GM12878 (cell line): ENCODE measurements around the gene MAML3. TPM values are rescaled to one million over a fixed set of nuclear protein-coding genes. Genes with fewer than 3 reads are reported as not detected.

ENCODE experiments used
- ATAC-seq: fragments of 200-7000 bp; cut with Tn5 transposase; 3 replicates; pipeline ENCODE4 v1.9.1; 2020; ENCODE audit warnings: mild to moderate bottlenecking, moderate library complexity
- BruUV-seq: library from RNA; stranded (reverse); fragments of 400-500 nt; replicated peaks from 2 replicates; lab custom pipeline; 2021; lab: Mats Ljungman, UMichigan
- CTCF ChIA-PET: fragments of 300-600 bp; sonication (Branson Sonifier 250); formaldehyde crosslinking; extraction: SDS; loops from one replicate; lab custom pipeline; 2021; ENCODE audit warnings: inconsistent platforms; lab: Yijun Ruan, JAX
- POLR2A ChIA-PET: fragments of 350-600 bp; formaldehyde crosslinking; extraction: SDS; loops from one replicate; lab custom pipeline; 2021; ENCODE audit warnings: inconsistent platforms; lab: Charles Lee
- RAD21 ChIA-PET: fragments of 300-600 bp; sonication (Branson Sonifier 250); formaldehyde crosslinking; loops from one replicate; lab custom pipeline; 2023; ENCODE audit warnings: antibody characterized with exemption; ENCODE audit not compliant: unreplicated experiment; lab: Charles Lee
- SMC1A ChIA-PET: fragments of 300-600 bp; sonication (Branson Sonifier 250); formaldehyde crosslinking; loops from one replicate; lab custom pipeline; 2023; ENCODE audit not compliant: unreplicated experiment, uncharacterized antibody; lab: Charles Lee
- DNase-seq: peaks from one replicate; pipeline ENCODE4 v3.0.0-alpha.2; 2011; ENCODE audit warnings: low read depth, low spot score
- FAIRE-seq: peaks from 3 replicates; lab custom pipeline; 2011; peaks lifted over from hg19 to GRCh38; lab: Jason Lieb, UNC
- H2AFZ ChIP-seq: 2 replicates; pipeline ENCODE4 v1.6.0; 2011; ENCODE audit warnings: low read depth, low read length, control low read depth; ENCODE audit not compliant: control insufficient read depth
- H3K27ac ChIP-seq: 2 replicates; pipeline ENCODE4 v1.5.1; 2011; ENCODE audit warnings: control low read depth; ENCODE audit not compliant: control insufficient read depth, insufficient read depth
- H3K27me3 ChIP-seq, 2 experiments: replicated peaks in 1 of 2; 2 replicates each; pipeline versions ENCODE4 v1.6.0 to v1.6.1; 2011; ENCODE audit warnings: low read length in 1 of 2; ENCODE audit not compliant: control insufficient read depth in 2 of 2, insufficient read depth in 2 of 2
- H3K36me3 ChIP-seq, 2 experiments: 2 replicates each; pipeline ENCODE4 v1.5.1; 2011; ENCODE audit warnings: low read length in 1 of 2; ENCODE audit not compliant: control insufficient read depth in 2 of 2, insufficient read depth in 2 of 2
- H3K4me1 ChIP-seq: 2 replicates; pipeline ENCODE4 v1.6.1; 2011; ENCODE audit warnings: mild to moderate bottlenecking, low read length, moderate library complexity, mixed read lengths; ENCODE audit not compliant: control insufficient read depth, insufficient read depth
- H3K4me2 ChIP-seq: 2 replicates; pipeline ENCODE4 v1.6.0; 2011; ENCODE audit warnings: control low read depth; ENCODE audit not compliant: control insufficient read depth, insufficient read depth
- H3K4me3 ChIP-seq: fragments of 200-600 bp; sonication (generic); 2 replicates; pipeline ENCODE4 v1.5.1; 2016
- H3K79me2 ChIP-seq: 2 replicates; pipeline ENCODE4 v1.6.0; 2011; ENCODE audit warnings: low read length; ENCODE audit not compliant: control insufficient read depth, insufficient read depth
- H3K9ac ChIP-seq: 2 replicates; pipeline ENCODE4 v1.8.0; 2011; ENCODE audit warnings: low read length, control low read depth, mixed read lengths; ENCODE audit not compliant: control insufficient read depth, insufficient read depth
- H3K9me3 ChIP-seq: replicated peaks from 3 replicates; pipeline ENCODE4 v1.5.1; 2011; ENCODE audit warnings: mild to moderate bottlenecking, low read length; ENCODE audit not compliant: control insufficient read depth, insufficient read depth
- H4K20me1 ChIP-seq: 2 replicates; pipeline ENCODE4 v1.6.0; 2011; ENCODE audit not compliant: control insufficient read depth, insufficient read depth
- CBX3 ChIP-seq: fragments of 200-600 bp; sonication (generic); IDR thresholded peaks from 2 replicates; pipeline ENCODE4 v1.6.1; 2016; ENCODE audit warnings: low read depth, borderline replicate concordance
- CHD4 ChIP-seq: fragments of 200-600 bp; sonication (generic); IDR thresholded peaks from 2 replicates; pipeline ENCODE4 v1.6.1; 2016; ENCODE audit warnings: mild to moderate bottlenecking
- CREB1 ChIP-seq: IDR thresholded peaks from 2 replicates; pipeline ENCODE4 v1.6.1; 2012; ENCODE audit warnings: low read depth, mild to moderate bottlenecking, inconsistent platforms
- FOS ChIP-seq: IDR thresholded peaks from 3 replicates; pipeline ENCODE4 v1.6.1; 2011; ENCODE audit warnings: borderline replicate concordance; ENCODE audit not compliant: insufficient read length; ENCODE audit errors: extremely low read depth
- HDAC6 ChIP-seq: fragments of 200-600 bp; sonication (generic); IDR thresholded peaks from one replicate; pipeline ENCODE4 v1.8.0; 2017; ENCODE audit warnings: antibody characterized with exemption; ENCODE audit not compliant: unreplicated experiment
- NFYB ChIP-seq: IDR thresholded peaks from 2 replicates; pipeline ENCODE4 v1.6.1; 2011; ENCODE audit warnings: low read depth, mild to moderate bottlenecking, low read length, improper control_type of control experiment, moderate library complexity; ENCODE audit not compliant: insufficient read depth
- NR2C2 ChIP-seq: IDR thresholded peaks from 2 replicates; pipeline ENCODE4 v1.6.1; 2011; ENCODE audit warnings: borderline replicate concordance, low read depth; ENCODE audit not compliant: control insufficient read depth, insufficient read length
- RUNX3 ChIP-seq: IDR thresholded peaks from 2 replicates; pipeline ENCODE4 v1.6.1; 2012; ENCODE audit warnings: low read length, inconsistent platforms
- ZBTB33 ChIP-seq: fragments of 450-650 bp; IDR thresholded peaks from 2 replicates; pipeline ENCODE4 v1.6.1; 2017; ENCODE audit warnings: mild to moderate bottlenecking
- WGBS: methylation state at CpG from one replicate; pipeline ENCODE4 v1.1.6; 2016; ENCODE audit warnings: low lambda C conversion rate; ENCODE audit not compliant: insufficient replicate concordance, insufficient coverage; ENCODE audit errors: missing lambda C conversion rate; 5-methylcytosine and 5-hydroxymethylcytosine counted together
- in situ Hi-C: fragments of 300-500 bp; cut with MboI; formaldehyde crosslinking; loops from 9 replicates; pipeline ENCODE4 v1.14.3; 2018; ENCODE audit warnings: mixed read lengths
- intact Hi-C: fragments of 100-400 bp; cut with micrococcal nuclease; formaldehyde crosslinking; loops from one replicate; pipeline ENCODE4 v1.14.2; 2022; ENCODE audit not compliant: unreplicated experiment
- polyA plus RNA-seq, 11 experiments: library from polyadenylated mRNA; depleted of rRNA in 4 of 11; unstranded in 6 of 11; stranded (reverse) in 5 of 11; fragments of >200 nt; fragmentation: Nextera tagmentation in 4 of 11; fragmentation: Illumina TruSeq in 1 of 11; extraction: Ambion mirVana in 4 of 11; extraction: Trizol in 1 of 11; gene quantifications; 1 replicate in 1 of 11; 2 replicates in 10 of 11; pipeline versions ENCODE4 v1.2.1 to v1.2.3, GENCODE V29; 2011 to 2016; ENCODE audit warnings: inconsistent platforms in 2 of 11, missing spikeins in 2 of 11, low read depth in 1 of 11
- total RNA-seq, 4 experiments: library from RNA; depleted of rRNA in 3 of 4; stranded (reverse); fragments of >200 nt in 3 of 4; fragmentation: Illumina TruSeq in 1 of 4; extraction: Trizol in 1 of 4; gene quantifications; 2 replicates each; pipeline versions ENCODE4 v1.2.1 to v1.2.3, GENCODE V29; 2013 to 2021
- TF ChIP-seq, protein P1 (sequence below): IDR thresholded peaks from 2 replicates; pipeline ENCODE4 v1.6.1; 2011; ENCODE audit warnings: low read depth, low read length, improper control_type of control experiment, borderline replicate concordance
- TF ChIP-seq, protein P2 (sequence below): fragments of 150-350 bp; IDR thresholded peaks from 2 replicates; pipeline ENCODE4 v1.6.1; 2016; ENCODE audit warnings: low read depth, low read length

MAML3 gene
- total and polyA plus RNA-seq, 10 of the 15 experiments (the other 5 are each of a cell fraction or from before 2014, with no cell fraction given) = under 0.01 to 0.53 (median 0.06) TPM; not detected in 2

GRCh38 chr4:140005699-140006098, 148.3 kb downstream of the MAML3 start:
- DNase-seq (no peak), FAIRE-seq (no peak), ATAC-seq (no peak)
- CTCF ChIA-PET = no interaction called here
- no peak overlapping the region for H3K4me3 ChIP-seq
- in situ Hi-C loops (no loop called here), intact Hi-C loops (no loop called here)
- no peak overlapping the region for H3K27ac ChIP-seq
- no peak overlapping the region for H2AFZ ChIP-seq
- H3K9ac ChIP-seq = no peak overlapping the region
- H3K4me1 ChIP-seq = no peaks in the 10 kb centered on the region
- no peaks in the 10 kb centered on the region for H4K20me1 ChIP-seq
- no peaks in the 10 kb centered on the region for H3K9me3 ChIP-seq
- WGBS = 37% methylated on average over 4 of the region's 4 CpGs
- RAD21 ChIA-PET = no interaction called here
- no peaks in the 10 kb centered on the region for H3K36me3 ChIP-seq
- H3K79me2 ChIP-seq = no peaks in the 10 kb centered on the region
- no peak overlapping the region for H3K4me2 ChIP-seq
- peaks cover 0 to 4% of the 10 kb centered on the region in 2 experiments; a peak in 1 of 4 replicates for H3K27me3 ChIP-seq
- POLR2A ChIA-PET = no interaction called here
- TF ChIP-seq CBX3 (no peak), NR2C2 (no peak), CHD4 (no peak), HDAC6 (no peak), RUNX3 (no peak), CREB1 (no peak), FOS (no peak), NFYB (no peak), ZBTB33 (no peak)
- TF ChIP-seq, protein P1, sequence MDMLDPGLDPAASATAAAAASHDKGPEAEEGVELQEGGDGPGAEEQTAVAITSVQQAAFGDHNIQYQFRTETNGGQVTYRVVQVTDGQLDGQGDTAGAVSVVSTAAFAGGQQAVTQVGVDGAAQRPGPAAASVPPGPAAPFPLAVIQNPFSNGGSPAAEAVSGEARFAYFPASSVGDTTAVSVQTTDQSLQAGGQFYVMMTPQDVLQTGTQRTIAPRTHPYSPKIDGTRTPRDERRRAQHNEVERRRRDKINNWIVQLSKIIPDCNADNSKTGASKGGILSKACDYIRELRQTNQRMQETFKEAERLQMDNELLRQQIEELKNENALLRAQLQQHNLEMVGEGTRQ = no peak
- TF ChIP-seq, protein P2, sequence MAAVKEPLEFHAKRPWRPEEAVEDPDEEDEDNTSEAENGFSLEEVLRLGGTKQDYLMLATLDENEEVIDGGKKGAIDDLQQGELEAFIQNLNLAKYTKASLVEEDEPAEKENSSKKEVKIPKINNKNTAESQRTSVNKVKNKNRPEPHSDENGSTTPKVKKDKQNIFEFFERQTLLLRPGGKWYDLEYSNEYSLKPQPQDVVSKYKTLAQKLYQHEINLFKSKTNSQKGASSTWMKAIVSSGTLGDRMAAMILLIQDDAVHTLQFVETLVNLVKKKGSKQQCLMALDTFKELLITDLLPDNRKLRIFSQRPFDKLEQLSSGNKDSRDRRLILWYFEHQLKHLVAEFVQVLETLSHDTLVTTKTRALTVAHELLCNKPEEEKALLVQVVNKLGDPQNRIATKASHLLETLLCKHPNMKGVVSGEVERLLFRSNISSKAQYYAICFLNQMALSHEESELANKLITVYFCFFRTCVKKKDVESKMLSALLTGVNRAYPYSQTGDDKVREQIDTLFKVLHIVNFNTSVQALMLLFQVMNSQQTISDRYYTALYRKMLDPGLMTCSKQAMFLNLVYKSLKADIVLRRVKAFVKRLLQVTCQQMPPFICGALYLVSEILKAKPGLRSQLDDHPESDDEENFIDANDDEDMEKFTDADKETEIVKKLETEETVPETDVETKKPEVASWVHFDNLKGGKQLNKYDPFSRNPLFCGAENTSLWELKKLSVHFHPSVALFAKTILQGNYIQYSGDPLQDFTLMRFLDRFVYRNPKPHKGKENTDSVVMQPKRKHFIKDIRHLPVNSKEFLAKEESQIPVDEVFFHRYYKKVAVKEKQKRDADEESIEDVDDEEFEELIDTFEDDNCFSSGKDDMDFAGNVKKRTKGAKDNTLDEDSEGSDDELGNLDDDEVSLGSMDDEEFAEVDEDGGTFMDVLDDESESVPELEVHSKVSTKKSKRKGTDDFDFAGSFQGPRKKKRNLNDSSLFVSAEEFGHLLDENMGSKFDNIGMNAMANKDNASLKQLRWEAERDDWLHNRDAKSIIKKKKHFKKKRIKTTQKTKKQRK = no peak
- SMC1A ChIA-PET = interaction anchor here (0.9 kb wide), 1 partner anchor 14 kb away, joined by 3 read pairs; no protein-coding TSS in a partner anchor
- BruUV-seq = no TSS peak
